Upper lobe of left lung (tissue), 4 donors: ENCODE data around the gene CPHXL2.

Experiments used
- CTCF ChIP-seq, 6 experiments: fragments of 450-650 bp in 4 of 6; fragments of 200-600 bp in 2 of 6; sonication (generic) in 2 of 6; IDR thresholded peaks; one replicate each; pipeline ENCODE4 v1.5.1; 2016 to 2019; ENCODE audit warnings: antibody characterized with exemption in 6 of 6
- EP300 ChIP-seq, 4 donors: sonication (generic); formaldehyde crosslinking; IDR thresholded peaks; one replicate each; pipeline ENCODE4 v1.5.1; 2017; ENCODE audit warnings: antibody characterized with exemption in 4 of 4, control low read depth in 2 of 4

GRCh38 chr16:75644240-75645012 is 32.4 kb downstream of the CPHXL2 start:
- TF ChIP-seq CTCF (IDR thresholded peaks at IDR 0.05) (no peak), EP300 (IDR thresholded peaks at IDR 0.05) (no peak)
